Endothelial cell of umbilical vein (primary cell): ENCODE data around the gene ZNF664. TPM values are rescaled to one million over a fixed set of nuclear protein-coding genes. Genes with fewer than 3 reads are reported as not detected.

ENCODE experiments used
- BruUV-seq: library from RNA; stranded (reverse); fragments of 400-500 nt; replicated peaks from 2 replicates; lab custom pipeline; 2021; lab: Mats Ljungman, UMichigan
- CTCF ChIA-PET: fragments of 300-600, 350-600 bp; sonication (Branson Sonifier 250); formaldehyde crosslinking; loops from one replicate; lab custom pipeline; 2021; ENCODE audit warnings: antibody characterized with exemption, inconsistent platforms; lab: Charles Lee
- POLR2A ChIA-PET: fragments of 300-600, 350-600 bp; sonication (Branson Sonifier 250); formaldehyde crosslinking; loops from one replicate; lab custom pipeline; 2021; ENCODE audit warnings: antibody characterized with exemption, inconsistent platforms; lab: Charles Lee
- DNase-seq: peaks from one replicate; pipeline ENCODE4 v3.0.0-alpha.2; 2011; ENCODE audit warnings: low read depth, low spot score
- FAIRE-seq: peaks from 2 replicates; lab custom pipeline; 2011; peaks lifted over from hg19 to GRCh38; lab: Jason Lieb, UNC
- H2AFZ ChIP-seq: 2 replicates; pipeline ENCODE4 v1.6.0; 2012; ENCODE audit warnings: low read depth, low read length, control low read depth, inconsistent platforms
- H3K27ac ChIP-seq: 2 replicates; pipeline ENCODE4 v1.5.1; 2011; ENCODE audit warnings: low read depth, mild to moderate bottlenecking, control low read depth, low read length, moderate library complexity; ENCODE audit not compliant: insufficient read depth
- H3K27me3 ChIP-seq, 2 experiments: 2 replicates each; pipeline versions ENCODE4 v1.6.0 to v1.6.1; 2011; ENCODE audit warnings: low read length in 2 of 2, mixed read lengths in 1 of 2; ENCODE audit not compliant: control insufficient read depth in 2 of 2, insufficient read depth in 2 of 2
- H3K36me3 ChIP-seq, 2 experiments: 2 replicates in 1 of 2; 3 replicates in 1 of 2; pipeline ENCODE4 v1.5.1; 2011; ENCODE audit warnings: low read length in 2 of 2, mild to moderate bottlenecking in 1 of 2, moderate library complexity in 1 of 2; ENCODE audit not compliant: control insufficient read depth in 2 of 2, insufficient read depth in 2 of 2; ENCODE audit errors: extremely low read depth in 1 of 2
- H3K4me1 ChIP-seq: 3 replicates; pipeline ENCODE4 v1.5.1; 2011; ENCODE audit warnings: mild to moderate bottlenecking, low read length; ENCODE audit not compliant: control insufficient read depth, insufficient read depth; ENCODE audit errors: extremely low read depth
- H3K4me2 ChIP-seq: 2 replicates; pipeline ENCODE4 v1.6.1; 2011; ENCODE audit warnings: low read length, control low read depth, mixed read lengths; ENCODE audit not compliant: insufficient read depth
- H3K4me3 ChIP-seq, 3 experiments: fragments of 200-600 bp in 1 of 3; sonication (generic), shearing (Covaris generic) in 1 of 3; replicated peaks in 1 of 3; 2 replicates each; pipeline ENCODE4 v1.5.1; 2011 to 2016; ENCODE audit warnings: control low read depth in 3 of 3, low read length in 3 of 3, mild to moderate bottlenecking in 2 of 3, inconsistent platforms in 1 of 3, low read depth in 1 of 3, moderate library complexity in 1 of 3; ENCODE audit not compliant: insufficient read depth in 1 of 3
- H3K79me2 ChIP-seq: 2 replicates; pipeline ENCODE4 v1.6.0; 2012; ENCODE audit warnings: low read length, inconsistent platforms; ENCODE audit not compliant: control insufficient read depth, insufficient read depth
- H3K9ac ChIP-seq: replicated peaks from 2 replicates; pipeline ENCODE3; 2011; ENCODE audit warnings: low read length, control low read depth; ENCODE audit not compliant: insufficient read depth; ENCODE audit errors: extremely low read depth
- H3K9me1 ChIP-seq: replicated peaks from 3 replicates; pipeline ENCODE4 v1.6.0; 2011; ENCODE audit warnings: mild to moderate bottlenecking, low read length; ENCODE audit not compliant: control insufficient read depth, insufficient read depth; ENCODE audit errors: extremely low read depth
- H3K9me3 ChIP-seq: replicated peaks from 2 replicates; pipeline ENCODE4 v1.5.1; 2012; ENCODE audit warnings: low read length, inconsistent platforms; ENCODE audit not compliant: control insufficient read depth, insufficient read depth
- H4K20me1 ChIP-seq: replicated peaks from 2 replicates; pipeline ENCODE3; 2011; ENCODE audit warnings: mild to moderate bottlenecking, low read length; ENCODE audit not compliant: control insufficient read depth, insufficient read depth; ENCODE audit errors: extremely low read depth
- CTCF ChIP-seq, 2 donors: IDR thresholded peaks; 1 replicate in 1 of 2; 2 replicates in 1 of 2; pipeline ENCODE4 v1.5.1; 2011; ENCODE audit warnings: low read length in 2 of 2, mild to moderate bottlenecking in 2 of 2, moderate library complexity in 2 of 2, control low read depth in 1 of 2, inconsistent platforms in 1 of 2, low read depth in 1 of 2; ENCODE audit not compliant: insufficient read depth in 1 of 2; ENCODE audit errors: extremely low read depth in 1 of 2
- EZH2 ChIP-seq: IDR thresholded peaks from 2 replicates; pipeline ENCODE4 v1.6.1; 2012; ENCODE audit warnings: borderline replicate concordance, low read depth, mild to moderate bottlenecking, moderate library complexity, low read length, inconsistent platforms; ENCODE audit not compliant: severe bottlenecking
- FOS ChIP-seq: IDR thresholded peaks from 2 replicates; pipeline ENCODE4 v1.6.1; 2011; ENCODE audit warnings: mild to moderate bottlenecking, low read length, moderate library complexity, borderline replicate concordance; ENCODE audit not compliant: insufficient read depth
- GATA2 ChIP-seq: IDR thresholded peaks from 2 replicates; pipeline ENCODE4 v1.7.0; 2011; ENCODE audit warnings: low read depth, mild to moderate bottlenecking, moderate library complexity, mixed read lengths, low read length; ENCODE audit not compliant: insufficient read length, insufficient read depth
- JUN ChIP-seq: IDR thresholded peaks from 2 replicates; pipeline ENCODE4 v1.6.1; 2011; ENCODE audit warnings: borderline replicate concordance, low read depth; ENCODE audit not compliant: insufficient read length, insufficient read depth
- MAX ChIP-seq: IDR thresholded peaks from 2 replicates; pipeline ENCODE4 v1.6.1; 2011; ENCODE audit not compliant: insufficient read depth, insufficient read length
- MYC ChIP-seq: IDR thresholded peaks from one replicate; pipeline ENCODE4 v1.6.1; 2011; ENCODE audit warnings: mild to moderate bottlenecking, low read depth, low read length
- POLR2A ChIP-seq: IDR thresholded peaks from 2 replicates; pipeline ENCODE4 v1.6.1; 2012; ENCODE audit warnings: low read depth, mild to moderate bottlenecking, control low read depth, low read length
- POLR2AphosphoS5 ChIP-seq: IDR thresholded peaks from 2 replicates; pipeline ENCODE4 v1.6.1; 2012; ENCODE audit warnings: low read depth, mild to moderate bottlenecking, control low read depth, low read length, moderate library complexity; ENCODE audit not compliant: insufficient read depth
- dilution Hi-C: fragments of 300-500 bp; cut with MboI; formaldehyde crosslinking; loops from one replicate; pipeline ENCODE4 v1.15.0; 2019; ENCODE audit warnings: low sequenced_read_pairs; ENCODE audit not compliant: extremely low pct_ligation_motif_present
- intact Hi-C: fragments of 100-400 bp; cut with micrococcal nuclease; formaldehyde crosslinking; loops from one replicate; pipeline ENCODE4 v1.10.0; 2022
- polyA plus RNA-seq, 4 experiments: library from polyadenylated mRNA; depleted of rRNA in 3 of 4; stranded (reverse) in 3 of 4; unstranded in 1 of 4; fragments of >200 nt; gene quantifications; 2 replicates each; pipeline versions ENCODE4 v1.2.1 to v1.2.3, GENCODE V29; 2011 to 2012; ENCODE audit warnings: missing spikeins in 1 of 4
- total RNA-seq: library from RNA; stranded (reverse); gene quantifications from 2 replicates; pipeline ENCODE4 v1.2.3, GENCODE V29; 2021

ZNF664 gene
- total and polyA plus RNA-seq, 2 donors (not counting 3 experiments of a cell fraction or from before 2014, with no cell fraction given), result 29.8 to 71.3 TPM

- no peak overlapping the region for H3K4me2 ChIP-seq
- FAIRE-seq, result no peak
These were observed 48.5 kb upstream of the ZNF664 start for GRCh38 chr12:123924539-123924938.

GRCh38 chr12:123928274-123928865 lies 44.6 kb upstream of the ZNF664 start:
- ChIA-PET POLR2A (no interaction called here), CTCF (interaction anchor here (0.8 to 2.1 kb wide), 2 partner anchors 11 to 13 kb away, joined by 4 to 7 read pairs; no protein-coding TSS in a partner anchor)
- H3K4me1 ChIP-seq, result no peaks in the 10 kb centered on the region
- intact Hi-C loops, result no loop called here
- BruUV-seq, result no TSS peak
- H3K36me3 ChIP-seq, result no peaks in the 10 kb centered on the region
- no peak overlapping the region for H3K4me3 ChIP-seq
- TF ChIP-seq POLR2AphosphoS5 (no peak), EZH2 (no peak), MAX (no peak), POLR2A (no peak), MYC (no peak), CTCF (IDR thresholded peaks at IDR 0.05; ENCODE audit: extremely low read depth in 1 of 2, insufficient read depth in 1 of 2, low read depth in 1 of 2, low read length in 2 of 2) (no peak), FOS (no peak), JUN (no peak), GATA2 (no peak)
- dilution Hi-C loops, result no loop called here
- DNase-seq (no peak), FAIRE-seq (no peak)
- H3K27me3 ChIP-seq, result peaks cover 0 to 11% of the 10 kb centered on the region in 2 experiments
- no peak overlapping the region for H3K27ac ChIP-seq
- no peak overlapping the region for H3K9ac ChIP-seq
- H3K9me3 ChIP-seq, result no peaks in the 10 kb centered on the region
- no peak overlapping the region for H2AFZ ChIP-seq
- H3K4me2 ChIP-seq, result no peak overlapping the region
- no peaks in the 10 kb centered on the region for H3K79me2 ChIP-seq
- H3K9me1 ChIP-seq, result no peaks in the 10 kb centered on the region
- no peaks in the 10 kb centered on the region for H4K20me1 ChIP-seq

More at GRCh38 chr12:123924539-123924938, 48.5 kb upstream of the ZNF664 start:
- no TSS peak for BruUV-seq
- Histone ChIP-seq H3K4me1 (no peaks in the 10 kb centered on the region), H4K20me1 (no peaks in the 10 kb centered on the region), H3K36me3 (no peaks in the 10 kb centered on the region), H3K79me2 (no peaks in the 10 kb centered on the region), H3K9me3 (no peaks in the 10 kb centered on the region), H3K27ac (no peak overlapping the region), H3K4me3 (no peak overlapping the region), H3K9me1 (no peaks in the 10 kb centered on the region), H2AFZ (no peak overlapping the region), H3K27me3 (peaks cover 0 to 17% of the 10 kb centered on the region in 2 experiments), H3K9ac (no peak overlapping the region)
- dilution Hi-C loops (no loop called here), intact Hi-C loops (no loop called here)
- TF ChIP-seq MYC (no peak), POLR2A (no peak), MAX (no peak), GATA2 (no peak), JUN (no peak), POLR2AphosphoS5 (no peak)
- POLR2A ChIA-PET, result no interaction called here
- DNase-seq, result no peak
- CTCF ChIA-PET, result no interaction called here
